ENCODE data around the gene PITPNM3. TPM values are rescaled to one million over a fixed set of nuclear protein-coding genes. Genes with fewer than 3 reads are reported as not detected.

Gene PITPNM3
- total RNA-seq, 2 donors from 2014 or later: 11.3 to 18.2 TPM

DNA sequence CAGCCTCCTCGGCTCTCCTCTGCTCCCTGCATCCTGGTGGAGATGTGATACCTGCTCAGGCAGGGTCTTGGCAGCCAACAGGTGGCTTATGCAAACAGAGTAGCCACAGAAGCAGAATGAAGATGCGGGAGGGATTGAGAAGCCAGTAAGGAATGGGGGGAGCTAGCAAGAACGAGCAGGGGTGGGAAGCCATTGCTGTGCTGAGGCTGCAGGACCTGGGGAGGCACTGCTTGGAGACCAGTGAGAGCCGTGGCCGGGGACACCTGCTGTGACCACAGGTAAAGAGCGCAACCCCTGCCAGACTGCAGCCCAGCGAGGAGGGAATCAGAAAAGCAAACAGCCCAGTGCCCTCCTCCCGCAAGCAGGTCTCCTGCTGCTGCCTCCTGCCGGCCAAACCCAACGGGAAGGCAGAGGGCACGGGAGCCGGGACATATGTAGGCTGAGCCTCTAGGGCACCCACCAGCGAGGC is 136.1 kb downstream of the PITPNM3 start:
- Histone ChIP-seq H3K9ac (ENCODE audit: low read depth in 2 of 2, low read length in 2 of 2) (no peak overlapping the region), H3K4me3 (no peak overlapping the region), H3K4me1 (no peaks in the 10 kb centered on the region), H3K9me3 (no peaks in the 10 kb centered on the region), H3K27ac (no peak overlapping the region), H3K36me3 (no peaks in the 10 kb centered on the region), H3K27me3 (no peaks in the 10 kb centered on the region)
- intact Hi-C loops (cut with DNase I): loop anchor here (5.0 kb wide), 1 partner anchor 713 kb away; no protein-coding TSS in a partner anchor
- DNase-seq: no peak
- TF ChIP-seq, protein P1, sequence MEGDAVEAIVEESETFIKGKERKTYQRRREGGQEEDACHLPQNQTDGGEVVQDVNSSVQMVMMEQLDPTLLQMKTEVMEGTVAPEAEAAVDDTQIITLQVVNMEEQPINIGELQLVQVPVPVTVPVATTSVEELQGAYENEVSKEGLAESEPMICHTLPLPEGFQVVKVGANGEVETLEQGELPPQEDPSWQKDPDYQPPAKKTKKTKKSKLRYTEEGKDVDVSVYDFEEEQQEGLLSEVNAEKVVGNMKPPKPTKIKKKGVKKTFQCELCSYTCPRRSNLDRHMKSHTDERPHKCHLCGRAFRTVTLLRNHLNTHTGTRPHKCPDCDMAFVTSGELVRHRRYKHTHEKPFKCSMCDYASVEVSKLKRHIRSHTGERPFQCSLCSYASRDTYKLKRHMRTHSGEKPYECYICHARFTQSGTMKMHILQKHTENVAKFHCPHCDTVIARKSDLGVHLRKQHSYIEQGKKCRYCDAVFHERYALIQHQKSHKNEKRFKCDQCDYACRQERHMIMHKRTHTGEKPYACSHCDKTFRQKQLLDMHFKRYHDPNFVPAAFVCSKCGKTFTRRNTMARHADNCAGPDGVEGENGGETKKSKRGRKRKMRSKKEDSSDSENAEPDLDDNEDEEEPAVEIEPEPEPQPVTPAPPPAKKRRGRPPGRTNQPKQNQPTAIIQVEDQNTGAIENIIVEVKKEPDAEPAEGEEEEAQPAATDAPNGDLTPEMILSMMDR (IDR thresholded peaks at IDR 0.05): no peak

DNA sequence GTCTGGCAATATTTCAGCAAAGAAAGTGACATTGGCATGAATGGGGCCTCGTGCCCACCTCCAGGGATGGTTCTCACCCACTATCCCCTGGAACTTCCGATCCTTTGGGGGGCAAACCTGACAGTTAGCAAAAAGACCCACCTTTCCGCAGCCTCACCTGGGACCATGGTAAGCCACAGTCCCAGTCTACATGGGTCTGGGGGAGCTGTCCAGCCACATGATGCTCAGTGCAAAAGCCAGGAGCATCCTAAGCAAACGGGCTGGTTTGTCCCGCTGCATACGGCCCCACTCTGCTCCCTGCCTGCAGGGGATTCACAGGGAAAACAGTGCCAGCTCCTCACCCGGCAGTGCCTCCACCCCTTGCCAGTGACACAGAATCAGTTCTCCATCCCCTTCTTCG is 140.7 kb downstream of the PITPNM3 start:
- TF ChIP-seq, protein P1 (IDR thresholded peaks at IDR 0.05): no peak
- DNase-seq: no peak
- H3K4me1 ChIP-seq: no peaks in the 10 kb centered on the region
- no peaks in the 10 kb centered on the region for H3K9me3 ChIP-seq
- intact Hi-C loops (cut with DNase I): no loop called here
- H3K36me3 ChIP-seq: no peaks in the 10 kb centered on the region
- H3K9ac ChIP-seq (ENCODE audit: low read depth in 2 of 2, low read length in 2 of 2): no peak overlapping the region
- no peak overlapping the region for H3K27ac ChIP-seq
- no peak overlapping the region for H3K4me3 ChIP-seq
- no peaks in the 10 kb centered on the region for H3K27me3 ChIP-seq

DNA sequence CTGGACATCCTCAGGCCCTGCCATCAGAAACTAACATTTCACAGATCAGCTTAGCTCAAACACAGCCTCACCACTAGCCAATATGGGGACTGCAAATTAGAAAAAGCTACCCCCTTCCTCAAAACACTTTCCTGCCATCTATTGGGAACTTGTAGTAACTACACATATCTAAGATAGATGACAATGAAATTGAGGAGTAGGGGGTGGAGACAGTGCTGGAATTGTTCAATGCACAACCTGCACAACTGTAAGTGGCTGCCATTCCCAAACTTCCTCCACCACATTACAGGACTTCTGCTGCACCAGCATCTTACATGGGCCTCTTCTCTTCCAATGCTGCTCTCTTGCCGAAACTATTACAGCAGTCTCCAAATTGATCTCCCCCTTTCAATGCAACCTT is 143.3 kb downstream of the PITPNM3 start:
- Histone ChIP-seq H3K27ac (no peak overlapping the region), H3K4me3 (no peak overlapping the region), H3K9ac (ENCODE audit: low read depth in 2 of 2, low read length in 2 of 2) (no peak overlapping the region), H3K4me1 (no peaks in the 10 kb centered on the region), H3K36me3 (no peaks in the 10 kb centered on the region), H3K9me3 (no peaks in the 10 kb centered on the region), H3K27me3 (no peaks in the 10 kb centered on the region)
- intact Hi-C loops (cut with DNase I): no loop called here
- TF ChIP-seq, protein P1 (IDR thresholded peaks at IDR 0.05): no peak
- no peak for DNase-seq

DNA sequence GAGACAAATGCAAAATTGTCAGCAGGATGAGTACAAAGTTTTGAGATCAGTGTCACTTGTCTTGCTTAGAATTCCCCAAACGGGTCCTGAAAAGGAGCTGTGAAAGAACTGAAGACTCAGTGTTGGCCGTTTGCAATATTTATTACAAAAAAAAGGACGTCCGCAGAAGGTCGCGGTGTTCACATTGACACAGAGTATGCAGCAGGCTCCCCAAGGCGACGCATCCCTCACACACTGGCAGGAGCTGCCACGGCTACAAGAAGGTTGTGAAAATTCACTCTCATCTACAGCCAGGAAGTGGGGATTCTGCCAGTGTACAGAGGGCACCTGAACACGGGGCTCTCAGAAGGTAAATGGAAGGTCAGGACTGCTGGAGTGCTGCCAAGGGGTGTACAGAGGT is 147.6 kb downstream of the PITPNM3 start:
- no peaks in the 10 kb centered on the region for H3K9me3 ChIP-seq
- intact Hi-C loops (cut with DNase I): no loop called here
- no peak overlapping the region for H3K9ac ChIP-seq (ENCODE audit: low read depth in 2 of 2, low read length in 2 of 2)
- no peaks in the 10 kb centered on the region for H3K4me1 ChIP-seq
- H3K36me3 ChIP-seq: no peaks in the 10 kb centered on the region
- DNase-seq: no peak
- no peak overlapping the region for H3K4me3 ChIP-seq
- TF ChIP-seq, protein P1 (IDR thresholded peaks at IDR 0.05): no peak
- H3K27ac ChIP-seq: no peak overlapping the region
- no peaks in the 10 kb centered on the region for H3K27me3 ChIP-seq

DNA sequence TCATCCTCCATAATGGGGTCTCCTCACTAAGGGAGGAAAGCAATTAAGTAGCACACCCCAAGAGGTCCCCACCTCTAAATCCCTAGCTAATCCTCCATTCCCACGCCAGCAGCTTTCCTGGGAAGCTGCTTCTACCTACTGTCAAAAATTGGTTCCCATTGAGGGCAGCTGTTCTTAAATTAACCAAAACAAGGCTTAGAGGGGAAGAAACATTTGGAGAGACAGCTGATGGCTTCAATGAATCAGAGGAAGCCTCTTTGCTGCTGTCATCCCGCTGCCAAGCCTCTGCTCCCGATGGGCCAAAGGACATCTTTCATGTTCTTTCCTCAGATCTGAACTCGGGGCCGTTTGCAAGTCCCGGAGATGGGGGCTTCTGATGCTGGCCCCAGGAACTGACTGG is 148.1 kb downstream of the PITPNM3 start:
- H3K4me1 ChIP-seq: no peaks in the 10 kb centered on the region
- DNase-seq: no peak
- no peaks in the 10 kb centered on the region for H3K36me3 ChIP-seq
- intact Hi-C loops (cut with DNase I): no loop called here
- no peak overlapping the region for H3K27ac ChIP-seq
- no peaks in the 10 kb centered on the region for H3K9me3 ChIP-seq
- no peaks in the 10 kb centered on the region for H3K27me3 ChIP-seq
- TF ChIP-seq, protein P1 (IDR thresholded peaks at IDR 0.05): no peak
- H3K9ac ChIP-seq (ENCODE audit: low read depth in 2 of 2, low read length in 2 of 2): no peak overlapping the region
- no peak overlapping the region for H3K4me3 ChIP-seq

Measured in colonic mucosa (tissue), 4 donors.